HG02870 (cell line): ENCODE results near the gene PDIA4.
"Not testable (repeated sequence)": the region's sequence is repeated elsewhere in the genome, so short reads cannot be mapped to it uniquely, and the experiment has no call there.

Experiments
- ATAC-seq: cut with Tn5 transposase; IDR thresholded peaks from one replicate; pipeline ENCODE4 v1.9.1; 2021; ENCODE audit warnings: mild to moderate bottlenecking, moderate library complexity; ENCODE audit not compliant: unreplicated experiment

The PDIA4 gene

DNA sequence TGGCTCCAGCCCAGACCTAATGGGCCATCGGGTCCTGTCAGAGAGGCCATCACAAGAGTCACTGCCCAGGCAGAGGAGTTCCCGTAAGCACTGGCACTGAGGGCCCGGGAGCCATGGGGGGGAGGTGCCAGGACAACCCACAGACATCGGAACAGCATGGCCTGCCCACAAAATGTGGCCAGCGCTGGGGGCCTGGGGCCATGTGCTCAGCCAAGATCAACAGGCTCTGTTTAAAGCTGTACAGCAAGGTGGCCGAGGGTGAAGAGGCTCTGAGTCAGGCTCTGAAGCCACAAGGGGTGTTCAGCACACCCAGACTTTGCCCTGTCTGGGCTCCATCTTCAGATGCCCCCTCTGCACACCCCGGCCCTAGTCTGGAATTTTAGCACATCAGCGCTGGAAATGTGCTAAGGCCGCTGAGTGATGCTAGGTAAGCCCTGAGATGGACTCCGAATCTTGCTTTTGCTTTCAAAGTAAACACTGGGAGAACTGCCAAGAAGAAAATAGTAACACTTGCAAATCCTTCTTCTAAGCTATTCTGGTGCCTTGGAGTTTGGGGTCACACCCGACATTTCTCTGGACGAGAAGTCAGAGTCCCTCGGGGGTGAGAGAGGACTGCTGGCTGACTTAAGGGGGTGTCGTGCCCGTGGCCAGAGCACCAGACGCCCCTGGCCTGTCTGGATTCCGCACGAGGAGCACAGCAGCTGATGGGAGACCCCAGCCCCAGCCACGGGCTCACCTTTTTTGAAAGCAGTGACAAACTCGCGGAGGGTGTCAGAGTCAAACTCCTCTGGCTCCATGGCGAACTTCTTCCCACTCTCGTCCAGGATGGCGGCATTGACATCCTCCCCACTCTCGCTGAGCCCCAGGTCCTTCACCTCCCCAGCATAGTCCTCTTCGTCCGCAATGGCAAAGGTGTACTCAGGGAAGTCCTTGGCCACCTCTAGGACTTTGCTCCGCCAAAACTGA lies 23.6 kb downstream of the PDIA4 start:
- no peak for ATAC-seq

DNA sequence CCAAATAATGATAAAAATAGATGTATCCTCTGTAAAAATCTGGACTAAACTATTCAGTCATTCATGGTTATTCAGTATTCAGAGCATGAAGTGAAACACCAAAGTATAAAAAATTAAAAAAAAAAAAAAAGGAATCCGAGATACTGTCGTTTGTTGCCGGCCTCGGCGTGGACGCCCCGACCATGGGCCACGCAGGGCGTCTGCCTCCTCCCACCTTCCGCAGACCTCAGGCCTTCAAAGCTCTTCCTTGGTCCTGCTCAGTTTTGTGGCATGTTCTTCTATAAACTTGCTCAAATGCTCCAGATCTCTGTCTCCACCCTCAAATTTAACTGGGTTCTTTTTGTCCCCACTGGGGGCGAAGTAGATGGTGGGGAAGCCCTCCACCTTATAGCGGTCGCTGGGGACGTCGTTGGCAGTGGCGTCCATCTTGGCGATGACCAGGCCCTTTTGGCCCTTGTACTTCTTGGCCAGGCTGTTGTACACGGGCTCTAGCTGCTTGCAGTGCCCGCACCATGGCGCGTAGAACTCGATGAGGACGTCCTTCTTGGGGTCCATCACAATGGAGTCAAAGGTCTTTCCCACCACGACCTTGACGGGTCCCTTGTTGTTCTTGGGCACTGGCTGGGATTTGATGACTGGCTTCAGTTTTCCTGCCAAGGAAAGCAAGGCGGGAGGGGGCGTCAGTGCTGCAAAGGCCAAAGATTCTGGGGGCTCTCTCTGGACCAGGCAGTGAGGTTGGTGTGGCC lies 24.6 kb downstream of the PDIA4 start:
- no peak for ATAC-seq

DNA sequence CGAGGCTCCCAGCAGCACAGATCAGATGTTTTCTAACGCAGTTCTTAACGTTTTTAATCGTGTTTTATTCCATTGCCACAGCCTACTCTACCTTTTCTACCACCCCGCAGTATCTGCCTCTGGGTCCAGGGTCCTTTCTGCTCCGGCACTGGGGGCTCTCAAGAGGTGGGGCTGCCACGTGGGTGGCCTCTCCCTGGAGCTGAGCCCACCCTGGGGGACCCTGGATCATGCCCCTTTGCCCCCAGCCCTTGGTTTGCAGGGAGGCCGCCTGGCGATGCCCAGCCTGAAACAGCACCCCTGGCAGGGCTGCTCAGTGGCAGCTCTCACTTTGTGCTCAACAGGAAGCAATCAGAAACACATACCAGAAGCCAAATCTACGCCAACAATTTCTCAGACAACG lies 25.3 kb downstream of the PDIA4 start:
- ATAC-seq, result no peak

DNA sequence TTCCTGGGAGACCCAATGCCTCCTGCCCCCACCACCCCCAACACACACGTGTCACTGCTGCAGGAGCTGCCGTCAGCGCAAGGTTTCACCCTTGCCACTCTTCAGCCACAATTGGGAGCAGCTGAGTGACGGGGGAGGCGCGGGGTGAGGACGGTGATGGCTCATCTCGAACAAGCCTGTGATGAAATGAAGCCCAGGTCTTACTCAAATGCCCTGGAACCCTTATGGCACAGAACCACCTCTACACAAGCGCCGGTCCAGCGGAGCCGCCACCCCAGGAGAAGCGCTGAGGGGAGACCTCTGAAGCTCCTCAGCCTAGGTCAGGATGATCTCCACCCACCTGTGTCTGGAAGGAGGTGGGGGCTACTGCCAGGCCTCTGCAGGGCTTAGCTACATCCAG lies 25.7 kb downstream of the PDIA4 start:
- ATAC-seq, result no peak

DNA sequence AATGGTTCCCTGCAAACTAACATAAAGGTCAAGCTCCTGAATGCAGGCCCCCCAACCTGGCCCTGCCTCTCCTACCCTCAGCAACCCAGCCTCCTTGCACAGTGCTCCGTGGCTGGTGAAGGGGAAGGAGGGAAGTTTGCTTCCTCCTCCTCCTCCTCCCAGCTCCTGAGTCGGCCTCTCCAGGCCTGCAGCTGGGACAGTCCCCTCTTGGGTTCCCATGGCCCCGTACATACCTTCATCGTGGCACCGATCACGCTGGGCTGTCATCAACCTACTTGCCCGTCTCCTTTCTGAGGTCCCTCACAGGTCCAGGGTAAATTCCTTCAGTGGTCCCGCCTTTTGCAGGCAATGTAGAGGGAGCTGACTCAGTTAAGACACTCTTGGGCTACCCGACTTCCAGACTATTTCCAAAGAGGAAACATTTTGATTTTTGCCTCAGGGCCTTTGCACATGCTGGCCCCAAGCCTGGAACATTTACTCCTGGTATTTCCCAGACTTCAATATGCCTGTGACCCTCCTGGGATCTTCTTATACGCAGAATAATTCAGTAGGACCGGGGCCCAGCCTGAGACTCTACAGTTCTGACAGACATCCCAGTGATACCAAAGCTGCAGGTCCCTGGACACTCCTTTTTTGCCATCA lies 26.8 kb downstream of the PDIA4 start:
- no peak for ATAC-seq

DNA sequence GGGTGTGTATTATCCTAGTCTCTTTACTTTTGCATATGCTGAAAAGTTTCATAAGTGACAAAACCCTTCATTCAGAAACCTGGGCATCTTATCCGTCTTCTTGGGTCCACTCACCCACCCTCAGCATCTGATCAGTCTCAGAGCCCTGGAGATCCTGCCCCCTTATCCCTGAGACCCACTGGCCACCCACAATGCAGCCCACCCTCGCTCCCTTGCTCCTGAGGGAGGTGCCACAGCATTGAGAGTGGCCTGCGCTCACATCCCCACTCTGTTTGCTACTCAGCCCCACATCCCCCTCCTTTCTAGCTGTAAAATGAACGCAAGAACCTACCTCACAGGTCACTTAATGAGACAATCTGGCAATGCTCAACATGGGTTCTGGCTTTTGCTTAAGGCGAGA lies 27.3 kb downstream of the PDIA4 start:
- ATAC-seq, result no peak

DNA sequence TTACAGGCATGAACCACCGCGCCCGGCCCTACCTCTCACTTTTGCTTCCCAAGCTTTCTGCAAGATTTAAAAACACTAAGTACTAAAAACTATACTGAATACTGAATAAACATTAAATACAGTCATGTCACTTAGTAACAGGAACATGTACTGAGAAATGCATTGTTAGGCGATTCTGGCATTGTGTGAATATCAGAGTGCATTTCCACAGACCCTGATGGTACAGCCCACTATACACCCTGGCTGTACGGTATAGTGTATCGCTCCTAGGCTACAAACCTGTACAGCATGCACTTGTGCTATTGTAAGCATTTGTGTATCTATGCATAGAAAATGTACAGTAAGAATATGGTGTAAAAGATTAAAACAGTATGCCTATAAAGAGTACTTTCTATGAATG lies 29.1 kb downstream of the PDIA4 start:
- no peak for ATAC-seq

DNA sequence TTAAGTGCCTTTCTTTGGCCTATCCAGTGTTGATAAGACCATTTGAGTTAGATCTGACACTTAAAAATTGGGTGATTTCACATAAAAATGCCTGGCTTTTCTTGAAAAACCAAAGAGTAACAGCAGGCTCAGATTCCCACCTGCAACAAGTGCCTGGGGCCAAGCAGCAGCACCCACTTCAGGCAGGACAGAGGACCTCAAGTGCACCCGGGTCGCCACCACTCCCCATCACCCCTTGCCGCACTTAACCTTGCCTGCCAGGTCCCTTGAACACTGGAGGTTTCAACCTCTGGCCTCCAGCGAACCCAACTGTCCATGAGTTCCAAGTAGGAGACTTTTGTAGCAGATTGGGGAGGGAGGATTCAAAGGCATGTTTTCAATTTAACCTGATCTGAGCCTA lies 30.8 kb downstream of the PDIA4 start:
- ATAC-seq, result no peak

DNA sequence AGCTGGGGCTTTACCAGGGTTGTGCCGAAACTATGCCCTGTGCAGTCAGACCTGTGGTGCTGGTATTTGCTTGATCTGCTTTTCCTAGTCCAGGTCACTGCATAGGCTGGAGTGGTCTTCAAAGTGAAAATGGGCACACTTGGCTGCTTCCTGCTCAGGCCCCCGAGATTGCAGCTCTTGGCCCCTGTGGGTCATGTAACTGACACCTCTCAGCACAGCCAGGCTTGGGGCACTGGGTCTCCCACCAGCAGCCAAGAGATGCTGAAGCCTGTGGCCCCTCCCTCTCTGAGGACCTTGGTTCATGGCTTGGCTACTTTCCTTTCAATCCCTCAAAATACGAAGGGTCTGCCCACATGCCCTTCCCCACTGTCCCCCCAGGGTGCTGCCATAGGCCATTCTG lies 33.7 kb downstream of the PDIA4 start:
- ATAC-seq, result no peak

DNA sequence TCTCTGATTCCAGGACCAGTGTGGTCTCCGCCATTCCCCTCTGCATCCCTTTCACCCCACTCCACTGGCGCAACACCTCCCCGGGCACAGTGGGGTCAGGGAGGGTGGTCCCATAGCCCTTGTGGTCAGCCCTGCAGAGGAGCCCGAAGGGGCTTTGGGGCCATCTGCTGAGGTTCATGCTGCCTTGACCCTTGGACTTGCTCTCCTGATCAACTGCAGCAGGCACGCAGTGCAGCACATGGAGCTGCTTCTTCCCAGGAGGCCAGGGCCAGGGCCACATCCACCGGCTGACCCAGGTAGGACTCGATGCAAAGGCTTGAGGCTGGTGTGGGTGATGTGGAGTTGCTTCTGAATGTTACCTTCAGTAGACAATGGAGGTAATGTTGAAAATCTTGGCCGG lies 35.1 kb downstream of the PDIA4 start:
- ATAC-seq, result no peak

DNA sequence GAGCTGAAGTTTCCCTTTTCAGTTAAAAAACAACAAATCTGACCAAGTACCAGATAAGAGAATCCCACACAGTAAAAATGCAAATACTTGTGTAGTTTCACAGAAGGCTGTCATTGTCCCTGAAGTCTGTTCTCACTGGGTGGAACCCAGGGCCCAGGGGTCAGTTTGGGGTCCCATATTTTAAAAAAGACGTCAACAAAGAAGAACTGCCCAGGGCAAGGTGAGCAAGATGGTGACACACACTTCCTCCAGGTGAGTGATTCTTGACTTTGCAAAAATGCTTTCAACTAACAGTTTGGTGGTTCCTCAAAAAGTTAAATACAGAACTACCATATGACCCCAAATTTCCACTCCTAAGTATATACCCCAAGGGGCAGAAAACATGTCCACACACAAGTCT lies 36.8 kb downstream of the PDIA4 start:
- ATAC-seq, result no peak

DNA sequence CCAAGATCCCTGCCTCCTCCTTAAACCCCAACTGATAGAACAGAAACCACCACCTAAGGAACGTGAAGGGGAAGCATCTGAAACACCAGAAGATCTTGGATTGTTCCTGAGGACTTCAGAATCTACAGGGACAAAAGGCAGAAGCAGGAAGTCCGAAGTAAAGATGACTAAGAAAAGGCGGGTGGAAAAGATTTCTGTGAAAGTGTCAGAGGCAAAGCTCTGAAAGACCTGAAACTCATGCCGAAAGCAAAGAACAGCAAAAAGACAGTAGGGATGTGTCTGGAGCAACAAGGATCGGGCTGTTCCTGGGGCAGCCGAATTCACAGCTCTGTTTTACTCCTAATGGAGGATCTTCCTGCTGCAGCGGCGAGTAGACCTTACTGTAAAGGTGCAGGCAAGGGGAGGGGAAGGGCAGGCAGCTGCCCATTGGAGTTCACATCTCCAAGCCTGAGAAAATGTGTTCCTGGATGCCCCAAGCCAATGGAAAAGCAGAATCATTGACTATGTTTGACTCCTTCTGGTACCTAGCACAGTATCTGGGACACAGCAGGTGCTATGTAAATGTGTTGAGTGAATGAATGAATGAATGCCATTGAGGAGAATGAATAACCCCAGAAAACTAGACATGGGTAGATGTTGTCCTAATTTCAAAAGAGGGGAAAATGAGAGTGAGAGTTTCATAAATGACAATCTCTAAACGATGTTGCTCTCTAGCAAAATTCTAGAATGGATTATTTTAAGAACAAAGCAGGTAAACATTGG lies 40.4 kb downstream of the PDIA4 start:
- no peak for ATAC-seq

DNA sequence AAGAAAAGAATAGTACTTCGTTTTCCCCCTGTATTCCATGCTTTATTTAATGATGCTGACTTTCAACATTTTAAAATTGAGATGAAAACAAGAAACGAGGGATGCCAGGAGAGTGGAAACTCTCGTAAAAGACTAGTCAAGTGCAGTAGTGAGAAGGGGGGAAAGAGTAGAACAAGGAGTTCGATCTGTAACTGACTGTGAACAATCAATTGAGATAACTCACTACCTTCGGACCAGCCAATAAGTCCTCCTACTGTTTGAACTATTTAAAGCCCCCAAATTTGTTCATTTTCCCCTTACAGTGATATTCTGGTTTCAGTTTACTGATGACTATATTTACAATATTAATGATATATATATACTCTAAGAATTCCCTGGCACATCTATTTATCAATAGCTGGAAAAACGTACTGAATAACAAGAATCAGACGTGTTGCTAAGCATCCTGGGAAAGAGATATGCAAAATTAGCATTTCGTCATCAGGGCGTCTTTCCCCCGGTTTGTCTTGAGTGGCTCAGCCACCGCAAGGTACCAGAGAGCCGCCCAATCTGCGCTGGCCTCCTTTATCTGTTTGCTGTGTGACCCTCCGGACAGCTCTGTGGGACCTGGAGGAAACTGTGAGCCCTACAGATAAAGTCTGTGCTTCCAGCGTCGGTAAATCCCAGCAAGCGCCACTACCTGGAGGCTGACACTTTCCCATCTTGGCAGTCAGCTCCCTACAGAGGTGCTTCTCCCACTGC lies 41.1 kb downstream of the PDIA4 start:
- peak; percentile 90 for ATAC-seq

DNA sequence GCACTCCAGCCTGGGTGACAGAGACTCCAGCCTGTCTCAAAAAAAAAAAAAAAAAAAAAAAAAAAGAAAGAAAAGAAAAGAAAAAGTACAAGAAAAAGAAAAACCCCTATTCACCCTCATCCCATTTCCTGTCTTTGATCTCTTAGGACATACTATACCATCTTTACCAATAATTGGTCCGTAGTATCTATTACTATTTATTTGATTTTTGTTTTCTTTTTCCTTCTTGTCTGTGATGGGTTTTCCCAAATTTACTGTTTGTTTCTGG lies 41.6 kb downstream of the PDIA4 start:
- ATAC-seq, result no peak

DNA sequence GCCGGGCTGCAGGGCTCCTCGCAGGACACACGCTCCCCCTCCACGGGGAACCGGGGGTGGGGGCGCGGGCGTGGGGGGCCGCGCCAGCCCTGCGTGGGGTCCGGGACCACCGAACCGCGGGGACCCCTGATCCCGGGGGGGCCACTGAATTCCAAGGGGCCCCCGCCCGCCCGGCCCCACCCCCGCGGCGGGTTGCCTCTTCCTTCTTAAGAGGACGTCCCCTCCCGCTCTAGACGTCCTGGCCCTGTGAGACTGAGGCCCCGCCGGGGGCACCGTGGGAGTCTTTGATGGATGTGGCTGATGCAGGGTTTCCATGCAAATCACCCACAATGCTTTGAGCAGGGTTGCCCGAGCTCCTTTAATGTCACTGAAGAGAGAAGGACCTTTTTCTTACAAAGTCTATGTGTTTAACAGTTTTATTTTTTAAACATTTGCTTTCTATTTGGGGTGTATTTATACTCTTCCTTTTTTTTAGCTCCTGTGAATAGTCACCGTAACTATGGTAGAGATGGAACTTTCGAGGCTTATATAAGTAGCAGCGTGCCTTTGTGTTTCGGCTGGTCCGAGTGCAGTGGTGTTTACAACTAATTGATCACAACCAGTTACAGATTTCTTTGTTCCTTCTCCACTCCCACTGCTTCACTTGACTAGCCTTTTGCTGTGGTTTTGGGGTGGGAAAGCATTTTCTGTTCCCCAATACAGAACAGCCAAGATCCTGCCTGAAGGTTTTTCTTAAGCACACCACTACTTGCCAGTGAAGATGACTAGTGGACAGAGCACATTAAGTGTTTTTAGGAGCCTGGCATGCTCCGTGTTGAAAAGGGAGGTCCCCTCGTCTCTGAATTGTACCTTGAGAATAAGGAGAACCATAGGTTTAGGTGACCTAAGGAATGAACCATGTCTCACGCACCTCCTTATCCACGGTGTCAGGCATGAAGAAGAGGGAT lies 44.8 kb downstream of the PDIA4 start:
- peak; percentile 52 for ATAC-seq

DNA sequence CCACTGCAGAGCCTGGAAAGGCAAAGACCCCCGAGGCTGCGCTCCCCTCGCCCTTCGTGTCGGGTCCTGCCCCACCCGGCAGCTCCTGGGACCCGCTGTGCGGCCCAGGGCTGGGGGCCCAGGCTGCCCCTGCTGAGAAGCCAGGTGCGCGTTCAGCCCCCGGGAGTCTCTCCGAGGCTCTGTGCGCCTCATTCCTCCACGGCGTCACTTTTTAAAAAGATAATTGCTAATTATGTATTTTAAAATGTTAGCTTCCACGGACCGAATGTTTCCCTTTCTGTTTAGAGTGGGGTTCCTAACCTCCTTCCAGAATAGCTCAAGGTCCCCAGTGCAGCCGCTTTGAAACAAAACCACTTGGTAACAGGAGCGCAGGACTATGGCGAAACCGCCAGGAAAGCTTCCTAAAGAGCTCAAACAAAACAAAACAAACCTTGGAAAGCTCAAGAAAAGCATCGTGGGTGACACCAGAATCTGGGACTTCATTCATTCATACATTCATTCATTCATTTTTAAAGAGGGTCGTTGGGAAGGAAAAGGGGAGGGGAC lies 45.6 kb downstream of the PDIA4 start:
- ATAC-seq, result no peak

DNA sequence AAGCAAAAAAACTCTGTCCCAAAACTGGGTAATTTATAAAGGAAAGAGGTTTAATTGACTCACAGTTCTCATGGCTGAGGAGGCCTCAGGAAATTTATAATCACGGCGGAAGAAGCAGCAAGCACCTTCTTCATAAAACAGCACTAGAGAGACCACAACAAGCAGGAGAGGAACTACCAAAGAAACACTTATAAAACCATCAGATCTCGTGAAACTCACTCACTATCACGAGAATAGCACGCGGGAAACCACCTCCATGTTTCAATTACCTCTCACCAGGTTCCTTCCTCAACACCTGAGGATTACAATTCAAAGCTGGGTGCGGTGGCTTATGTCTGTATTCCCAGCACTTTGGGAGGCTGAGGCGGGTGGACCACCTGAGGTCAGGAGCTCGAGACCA lies 48.5 kb downstream of the PDIA4 start:
- ATAC-seq, result no peak

DNA sequence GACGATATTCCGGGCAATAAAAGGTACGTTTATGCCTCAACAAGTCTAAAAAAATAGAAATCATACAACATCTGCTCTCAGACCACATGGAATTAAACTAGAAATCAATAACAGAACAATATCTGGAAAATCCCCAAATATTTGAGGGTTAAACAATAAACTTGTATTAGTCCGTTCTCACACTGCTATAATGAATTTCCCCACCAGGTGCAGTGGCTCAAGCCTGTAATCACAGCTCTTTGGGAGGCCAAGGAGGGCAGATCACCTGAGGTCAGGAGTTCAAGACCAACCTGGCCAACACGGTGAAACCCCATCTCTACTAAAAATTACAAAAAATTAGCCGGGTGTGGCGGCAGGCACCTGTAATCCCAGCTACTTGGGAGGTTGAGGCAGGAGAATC lies 49.2 kb downstream of the PDIA4 start:
- ATAC-seq, result not testable (repeated sequence)

DNA sequence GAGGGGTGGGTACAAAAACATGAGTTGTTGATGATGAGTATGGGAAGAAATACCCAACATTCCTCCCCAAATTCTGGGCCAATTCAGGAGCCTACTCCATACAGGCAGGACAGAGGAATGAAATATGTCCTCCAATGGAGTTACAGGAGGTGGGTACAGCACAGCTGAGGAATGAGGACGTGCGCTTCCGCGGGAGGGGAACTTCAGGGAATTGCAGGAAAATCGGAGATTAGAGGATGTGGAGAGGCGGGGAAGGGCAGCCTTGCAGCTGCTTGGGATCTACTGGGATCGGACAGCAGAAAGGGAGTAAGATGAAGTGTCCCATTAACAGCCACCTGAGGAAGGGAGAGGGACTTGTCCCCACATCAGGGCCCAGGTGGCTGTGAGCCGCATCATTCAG lies 50.2 kb downstream of the PDIA4 start:
- ATAC-seq, result no peak
